Activated T-cell treated with anti-CD3 and anti-CD28 coated beads, Interleukin-2, amount 50 U/mL, for 72 hours (primary cell): ENCODE data around the gene FAAH. TPM values are rescaled to one million over a fixed set of nuclear protein-coding genes. Genes with fewer than 3 reads are reported as not detected.
"Not testable (repeated sequence)": the region's sequence is repeated elsewhere in the genome, so short reads cannot be mapped to it uniquely, and the experiment has no call there.

Source experiments
- ATAC-seq, 2 donors: fragments of 150-1000 bp; cut with Tn5 transposase; replicated peaks in 1 of 2; 2 replicates each; pipeline ENCODE4 v1.10.0; 2021; ENCODE audit warnings: moderate library complexity in 2 of 2, mild to moderate bottlenecking in 1 of 2
- DNase-seq, 2 donors: peaks; one replicate each; pipeline ENCODE4 v3.0.0; 2021 to 2022; ENCODE audit warnings: mixed read lengths in 1 of 2
- H3K27ac Mint-ChIP-seq: one replicate; pipeline ENCODE4 v1.8.0; 2022; ENCODE audit warnings: mild to moderate bottlenecking, moderate library complexity, mixed read lengths
- H3K27me3 Mint-ChIP-seq: one replicate; pipeline ENCODE4 v1.8.0; 2022; ENCODE audit warnings: low read depth, mixed read lengths
- H3K36me3 Mint-ChIP-seq, 2 donors: one replicate each; pipeline ENCODE4 v1.8.0; 2022; ENCODE audit warnings: mixed read lengths in 2 of 2, mild to moderate bottlenecking in 1 of 2; ENCODE audit not compliant: insufficient read depth in 2 of 2
- H3K4me1 Mint-ChIP-seq: one replicate; pipeline ENCODE4 v1.8.0; 2022; ENCODE audit warnings: low read depth, mixed read lengths
- H3K4me3 Mint-ChIP-seq, 2 donors: one replicate each; pipeline ENCODE4 v1.8.0; 2022; ENCODE audit warnings: mild to moderate bottlenecking in 2 of 2, mixed read lengths in 2 of 2, moderate library complexity in 2 of 2
- H3K9me3 Mint-ChIP-seq, 2 donors: one replicate each; pipeline ENCODE4 v1.8.0; 2022; ENCODE audit warnings: mixed read lengths in 2 of 2
- total RNA-seq, 2 donors: library from RNA; stranded (reverse); gene quantifications; one replicate each; pipeline ENCODE4 v1.2.3, GENCODE V29; 2022

The FAAH gene
- 1 to 10 TPM; 5.1 to 8.8 TPM for total RNA-seq

GRCh38 chr1:46394108-46394871 is at the start of gene FAAH:
Gene FAAH, plus strand, starts transcription at chr1:46394317. Its CDS starts 32 bp downstream, at chr1:46394349.
- peaks cover 5% of the 10 kb centered on the region for H3K4me1 Mint-ChIP-seq
- DNase-seq = peak; percentile 39 to 51
- peak within 1 kb of the TSS; percentile 66 to 77 for H3K4me3 Mint-ChIP-seq
- H3K9me3 Mint-ChIP-seq = peaks cover 3 to 6% of the 10 kb centered on the region in 2 donors
- peaks cover 11 to 17% of the 10 kb centered on the region in 2 donors for H3K36me3 Mint-ChIP-seq
- H3K27me3 Mint-ChIP-seq = peaks cover 28% of the 10 kb centered on the region
- H3K27ac Mint-ChIP-seq = no peak within 1 kb of the TSS
- ATAC-seq = peak; percentile 50 to 69

- H3K36me3 Mint-ChIP-seq = peaks cover 18 to 44% of the 10 kb centered on the region in 2 donors
- no peak overlapping the region for H3K4me3 Mint-ChIP-seq
- no peaks in the 10 kb centered on the region for H3K27me3 Mint-ChIP-seq
- no peak for DNase-seq
- H3K27ac Mint-ChIP-seq = peak overlapping the region; percentile 20
- ATAC-seq = no peak
- H3K9me3 Mint-ChIP-seq = no peaks in the 10 kb centered on the region
- H3K4me1 Mint-ChIP-seq = peaks cover 79% of the 10 kb centered on the region
Measured at GRCh38 chr1:46344481-46344880, 49.6 kb upstream of the FAAH start.

GRCh38 chr1:46345281-46345680 is 48.8 kb upstream of the FAAH start:
- Mint-ChIP-seq H3K9me3 (no peaks in the 10 kb centered on the region), H3K36me3 (peaks cover 21 to 47% of the 10 kb centered on the region in 2 donors), H3K27ac (peak overlapping the region; percentile 30), H3K4me3 (no peak overlapping the region), H3K4me1 (peaks cover 76% of the 10 kb centered on the region), H3K27me3 (no peaks in the 10 kb centered on the region)
- DNase-seq (no peak), ATAC-seq (no peak)

GRCh38 chr1:46352363-46352762 is 41.8 kb upstream of the FAAH start:
- ATAC-seq (no peak), DNase-seq (no peak)
- H3K36me3 Mint-ChIP-seq = peaks cover 8 to 38% of the 10 kb centered on the region in 2 donors
- peaks cover 15% of the 10 kb centered on the region for H3K4me1 Mint-ChIP-seq
- H3K27me3 Mint-ChIP-seq = no peaks in the 10 kb centered on the region
- no peaks in the 10 kb centered on the region for H3K9me3 Mint-ChIP-seq
- no peak overlapping the region for H3K27ac Mint-ChIP-seq
- no peak overlapping the region for H3K4me3 Mint-ChIP-seq

- not testable (repeated sequence) for H3K27me3 Mint-ChIP-seq, DNase-seq, H3K4me1 Mint-ChIP-seq, H3K27ac Mint-ChIP-seq, H3K4me3 Mint-ChIP-seq, H3K9me3 Mint-ChIP-seq, ATAC-seq
- H3K36me3 Mint-ChIP-seq = peaks cover 0 to 31% of the 10 kb centered on the region in 2 donors
Measured at GRCh38 chr1:46355920-46356319, 38.2 kb upstream of the FAAH start.

- Mint-ChIP-seq H3K36me3 (peaks cover 4 to 28% of the 10 kb centered on the region in 2 donors), H3K9me3 (no peaks in the 10 kb centered on the region), H3K4me3 (no peak overlapping the region), H3K27ac (no peak overlapping the region), H3K27me3 (no peaks in the 10 kb centered on the region), H3K4me1 (no peaks in the 10 kb centered on the region)
- ATAC-seq (no peak), DNase-seq (no peak)
Measured at GRCh38 chr1:46362158-46362557, 32.0 kb upstream of the FAAH start.

- Mint-ChIP-seq H3K4me1 (no peaks in the 10 kb centered on the region), H3K4me3 (no peak overlapping the region), H3K9me3 (no peaks in the 10 kb centered on the region), H3K27ac (no peak overlapping the region), H3K36me3 (peaks cover 4 to 29% of the 10 kb centered on the region in 2 donors), H3K27me3 (no peaks in the 10 kb centered on the region)
- no peak for ATAC-seq
- DNase-seq = no peak
Measured at GRCh38 chr1:46363121-46363520, 31.0 kb upstream of the FAAH start.

GRCh38 chr1:46364612-46365011 is 29.5 kb upstream of the FAAH start:
- H3K4me1 Mint-ChIP-seq = peaks cover 8% of the 10 kb centered on the region
- no peaks in the 10 kb centered on the region for H3K27me3 Mint-ChIP-seq
- no peak overlapping the region for H3K4me3 Mint-ChIP-seq
- peaks cover 4 to 33% of the 10 kb centered on the region in 2 donors for H3K36me3 Mint-ChIP-seq
- H3K27ac Mint-ChIP-seq = no peak overlapping the region
- DNase-seq = no peak
- ATAC-seq = no peak
- no peaks in the 10 kb centered on the region for H3K9me3 Mint-ChIP-seq

GRCh38 chr1:46365796-46366195 is 28.3 kb upstream of the FAAH start:
- H3K9me3 Mint-ChIP-seq, H3K4me3 Mint-ChIP-seq, DNase-seq, H3K27me3 Mint-ChIP-seq, ATAC-seq, H3K27ac Mint-ChIP-seq: not testable (repeated sequence)
- peaks cover 14% of the 10 kb centered on the region for H3K4me1 Mint-ChIP-seq
- peaks cover 4 to 29% of the 10 kb centered on the region in 2 donors for H3K36me3 Mint-ChIP-seq

- peaks cover 14% of the 10 kb centered on the region for H3K4me1 Mint-ChIP-seq
- H3K27ac Mint-ChIP-seq = no peak overlapping the region
- DNase-seq (no peak), ATAC-seq (no peak)
- no peaks in the 10 kb centered on the region for H3K27me3 Mint-ChIP-seq
- H3K4me3 Mint-ChIP-seq = no peak overlapping the region
- peaks cover 0 to 28% of the 10 kb centered on the region in 2 donors for H3K36me3 Mint-ChIP-seq
- no peaks in the 10 kb centered on the region for H3K9me3 Mint-ChIP-seq
Measured at GRCh38 chr1:46367072-46367471, 27.0 kb upstream of the FAAH start.

- H3K4me3 Mint-ChIP-seq, H3K27ac Mint-ChIP-seq, H3K27me3 Mint-ChIP-seq, ATAC-seq, H3K9me3 Mint-ChIP-seq, DNase-seq: not testable (repeated sequence)
- peaks cover 14% of the 10 kb centered on the region for H3K4me1 Mint-ChIP-seq
- H3K36me3 Mint-ChIP-seq = peaks cover 3 to 31% of the 10 kb centered on the region in 2 donors
Measured at GRCh38 chr1:46367701-46368100, 26.4 kb upstream of the FAAH start.

GRCh38 chr1:46368791-46369190 is 25.3 kb upstream of the FAAH start:
- no peak for ATAC-seq
- Mint-ChIP-seq H3K9me3 (no peaks in the 10 kb centered on the region), H3K4me3 (no peak overlapping the region)

GRCh38 chr1:46369542-46370213 is 24.4 kb upstream of the FAAH start:
- peaks cover 14% of the 10 kb centered on the region for H3K4me1 Mint-ChIP-seq
- no peaks in the 10 kb centered on the region for H3K9me3 Mint-ChIP-seq
- DNase-seq (no peak), ATAC-seq (peak; percentile 5 to 9)
- H3K27me3 Mint-ChIP-seq = no peaks in the 10 kb centered on the region
- H3K4me3 Mint-ChIP-seq = no peak overlapping the region
- H3K27ac Mint-ChIP-seq = no peak overlapping the region
- peaks cover 3 to 30% of the 10 kb centered on the region in 2 donors for H3K36me3 Mint-ChIP-seq

More at GRCh38 chr1:46368791-46369190, 25.3 kb upstream of the FAAH start:
- no peak for DNase-seq
- Mint-ChIP-seq H3K27me3 (no peaks in the 10 kb centered on the region), H3K27ac (no peak overlapping the region), H3K4me1 (peaks cover 14% of the 10 kb centered on the region), H3K36me3 (peaks cover 3 to 30% of the 10 kb centered on the region in 2 donors)
